Airway epithelial cell (primary cell): ENCODE results near the gene DHX15. TPM values are rescaled to one million over a fixed set of nuclear protein-coding genes. Genes with fewer than 3 reads are reported as not detected.

Experiments used
- total RNA-seq: library from RNA; depleted of rRNA; stranded (reverse); fragments of >200 nt; gene quantifications from 2 replicates; pipeline ENCODE4 v1.2.3, GENCODE V29; 2015

Gene DHX15
- 131 and 147 TPM in 2 replicates for total RNA-seq

GRCh38 chr4:24584211-24584850 is at the start of gene DHX15:
TSS of gene DHX15 (minus strand) at chr4:24584554. CDS start at chr4:24584393, 161 bp downstream.

Other genes starting within 250 kb of the DHX15 start
- 0.21 and 1.9 TPM in 2 replicates for gene SOD3, start 211.0 kb upstream of the DHX15 start, total RNA-seq